Measurements from ENCODE around the gene DUSP19. TPM values are rescaled to one million over a fixed set of nuclear protein-coding genes. Genes with fewer than 3 reads are reported as not detected.

Gene DUSP19
- total and polyA plus RNA-seq, 9 donors = 1.6 to 2.7 (median 1.9) TPM

- Histone ChIP-seq H3K27me3 (ENCODE audit: control insufficient read depth, insufficient read depth, low read length) (no peaks in the 10 kb centered on the region), H3K4me3 (ENCODE audit: low read length) (no peak overlapping the region), H3K36me3 (ENCODE audit: control insufficient read depth, insufficient read depth, low read length) (no peaks in the 10 kb centered on the region), H3K27ac (ENCODE audit: low read length) (no peak overlapping the region), H3K4me1 (ENCODE audit: control insufficient read depth, insufficient read depth, low read length) (no peaks in the 10 kb centered on the region), H3K9me3 (replicated peaks; ENCODE audit: control insufficient read depth, low read depth, low read length) (no peaks in the 10 kb centered on the region)
- no CpG with 5 or more reads among the region's 2 CpGs for WGBS (ENCODE audit: insufficient coverage)
- peak; percentile 35 for DNase-seq
These were observed 15.5 kb upstream of the DUSP19 start for GRCh38 chr2:183063083-183063482.

- H3K9me3 ChIP-seq (replicated peaks; ENCODE audit: control insufficient read depth, low read depth, low read length) = peaks cover 6% of the 10 kb centered on the region
- peak; percentile 32 for DNase-seq
- H3K27ac ChIP-seq (ENCODE audit: low read length) = no peak overlapping the region
- no peaks in the 10 kb centered on the region for H3K36me3 ChIP-seq (ENCODE audit: control insufficient read depth, insufficient read depth, low read length)
- H3K4me3 ChIP-seq (ENCODE audit: low read length) = no peak overlapping the region
- WGBS (ENCODE audit: insufficient coverage) = 71% methylated on average over 3 of the region's 3 CpGs
- no peaks in the 10 kb centered on the region for H3K27me3 ChIP-seq (ENCODE audit: control insufficient read depth, insufficient read depth, low read length)
- no peaks in the 10 kb centered on the region for H3K4me1 ChIP-seq (ENCODE audit: control insufficient read depth, insufficient read depth, low read length)
These were observed 10.0 kb upstream of the DUSP19 start for GRCh38 chr2:183068561-183068960.

GRCh38 chr2:183069174-183069573, 9.4 kb upstream of the DUSP19 start:
- no peak overlapping the region for H3K27ac ChIP-seq (ENCODE audit: low read length)
- no peaks in the 10 kb centered on the region for H3K27me3 ChIP-seq (ENCODE audit: control insufficient read depth, insufficient read depth, low read length)
- H3K4me3 ChIP-seq (ENCODE audit: low read length) = no peak overlapping the region
- H3K4me1 ChIP-seq (ENCODE audit: control insufficient read depth, insufficient read depth, low read length) = no peaks in the 10 kb centered on the region
- DNase-seq = no peak
- 92% methylated on average over 2 of the region's 2 CpGs for WGBS (ENCODE audit: insufficient coverage)
- H3K36me3 ChIP-seq (ENCODE audit: control insufficient read depth, insufficient read depth, low read length) = no peaks in the 10 kb centered on the region
- H3K9me3 ChIP-seq (replicated peaks; ENCODE audit: control insufficient read depth, low read depth, low read length) = peaks cover 6% of the 10 kb centered on the region

- Histone ChIP-seq H3K4me1 (ENCODE audit: control insufficient read depth, insufficient read depth, low read length) (no peaks in the 10 kb centered on the region), H3K9me3 (replicated peaks; ENCODE audit: control insufficient read depth, low read depth, low read length) (peaks cover 6% of the 10 kb centered on the region), H3K4me3 (ENCODE audit: low read length) (no peak overlapping the region), H3K36me3 (ENCODE audit: control insufficient read depth, insufficient read depth, low read length) (no peaks in the 10 kb centered on the region), H3K27me3 (ENCODE audit: control insufficient read depth, insufficient read depth, low read length) (peaks cover 4% of the 10 kb centered on the region), H3K27ac (ENCODE audit: low read length) (no peak overlapping the region)
- WGBS (ENCODE audit: insufficient coverage) = 62% methylated on average over 31 of the region's 34 CpGs
- DNase-seq = peak; percentile 16
These were observed 7.4 kb upstream of the DUSP19 start for GRCh38 chr2:183070942-183071844.

- WGBS (ENCODE audit: insufficient coverage) = 94% methylated on average over 5 of the region's 7 CpGs
- H3K36me3 ChIP-seq (ENCODE audit: control insufficient read depth, insufficient read depth, low read length) = no peaks in the 10 kb centered on the region
These were observed 6.4 kb upstream of the DUSP19 start for GRCh38 chr2:183072177-183072576.

GRCh38 chr2:183078163-183078463, 434 bp upstream of the DUSP19 start:
- no peaks in the 10 kb centered on the region for H3K4me1 ChIP-seq (ENCODE audit: control insufficient read depth, insufficient read depth, low read length)
- peak overlapping the region; percentile 95 for H3K27ac ChIP-seq (ENCODE audit: low read length)
- H3K36me3 ChIP-seq (ENCODE audit: control insufficient read depth, insufficient read depth, low read length) = no peaks in the 10 kb centered on the region
- no peaks in the 10 kb centered on the region for H3K9me3 ChIP-seq (replicated peaks; ENCODE audit: control insufficient read depth, low read depth, low read length)
- peak overlapping the region; percentile 79 for H3K4me3 ChIP-seq (ENCODE audit: low read length)
- 0% methylated on average over 4 of the region's 8 CpGs for WGBS (ENCODE audit: insufficient coverage)
- peaks cover 4% of the 10 kb centered on the region for H3K27me3 ChIP-seq (ENCODE audit: control insufficient read depth, insufficient read depth, low read length)
- no peak for DNase-seq

More at GRCh38 chr2:183072177-183072576, 6.4 kb upstream of the DUSP19 start:
- H3K4me1 ChIP-seq (ENCODE audit: control insufficient read depth, insufficient read depth, low read length) = no peaks in the 10 kb centered on the region
- H3K27ac ChIP-seq (ENCODE audit: low read length) = no peak overlapping the region
- no peak for DNase-seq
- peaks cover 4% of the 10 kb centered on the region for H3K27me3 ChIP-seq (ENCODE audit: control insufficient read depth, insufficient read depth, low read length)
- H3K4me3 ChIP-seq (ENCODE audit: low read length) = no peak overlapping the region
- peaks cover 6% of the 10 kb centered on the region for H3K9me3 ChIP-seq (replicated peaks; ENCODE audit: control insufficient read depth, low read depth, low read length)

GRCh38 chr2:183079139-183079775, 710 bp downstream of the DUSP19 start:
- no peaks in the 10 kb centered on the region for H3K9me3 ChIP-seq (replicated peaks; ENCODE audit: control insufficient read depth, low read depth, low read length)
- peak; percentile 54 for DNase-seq
- H3K4me1 ChIP-seq (ENCODE audit: control insufficient read depth, insufficient read depth, low read length) = no peaks in the 10 kb centered on the region
- no peaks in the 10 kb centered on the region for H3K36me3 ChIP-seq (ENCODE audit: control insufficient read depth, insufficient read depth, low read length)
- WGBS (ENCODE audit: insufficient coverage) = 24% methylated on average over 3 of the region's 13 CpGs
- peak overlapping the region; percentile 95 for H3K27ac ChIP-seq (ENCODE audit: low read length)
- peak overlapping the region; percentile 79 for H3K4me3 ChIP-seq (ENCODE audit: low read length)
- H3K27me3 ChIP-seq (ENCODE audit: control insufficient read depth, insufficient read depth, low read length) = peaks cover 4% of the 10 kb centered on the region

GRCh38 chr2:183081911-183082310, 3.4 kb downstream of the DUSP19 start:
- Histone ChIP-seq H3K36me3 (ENCODE audit: control insufficient read depth, insufficient read depth, low read length) (no peaks in the 10 kb centered on the region), H3K27me3 (ENCODE audit: control insufficient read depth, insufficient read depth, low read length) (no peaks in the 10 kb centered on the region), H3K4me3 (ENCODE audit: low read length) (no peak overlapping the region), H3K4me1 (ENCODE audit: control insufficient read depth, insufficient read depth, low read length) (no peaks in the 10 kb centered on the region), H3K27ac (ENCODE audit: low read length) (no peak overlapping the region), H3K9me3 (replicated peaks; ENCODE audit: control insufficient read depth, low read depth, low read length) (no peaks in the 10 kb centered on the region)
- DNase-seq = no peak
- 60% methylated on average over 1 of the region's 1 CpG for WGBS (ENCODE audit: insufficient coverage)

- no peaks in the 10 kb centered on the region for H3K4me1 ChIP-seq (ENCODE audit: control insufficient read depth, insufficient read depth, low read length)
- WGBS (ENCODE audit: insufficient coverage) = no CpG with 5 or more reads among the region's 3 CpGs
- no peak overlapping the region for H3K27ac ChIP-seq (ENCODE audit: low read length)
- no peak overlapping the region for H3K4me3 ChIP-seq (ENCODE audit: low read length)
- H3K36me3 ChIP-seq (ENCODE audit: control insufficient read depth, insufficient read depth, low read length) = no peaks in the 10 kb centered on the region
- DNase-seq = no peak
- no peaks in the 10 kb centered on the region for H3K9me3 ChIP-seq (replicated peaks; ENCODE audit: control insufficient read depth, low read depth, low read length)
- H3K27me3 ChIP-seq (ENCODE audit: control insufficient read depth, insufficient read depth, low read length) = no peaks in the 10 kb centered on the region
These were observed 9.5 kb downstream of the DUSP19 start for GRCh38 chr2:183088061-183088460.

GRCh38 chr2:183089192-183089851, 10.8 kb downstream of the DUSP19 start:
- no peaks in the 10 kb centered on the region for H3K9me3 ChIP-seq (replicated peaks; ENCODE audit: control insufficient read depth, low read depth, low read length)
- H3K4me3 ChIP-seq (ENCODE audit: low read length) = no peak overlapping the region
- 60% methylated on average over 1 of the region's 6 CpGs for WGBS (ENCODE audit: insufficient coverage)
- no peak for DNase-seq
- H3K27me3 ChIP-seq (ENCODE audit: control insufficient read depth, insufficient read depth, low read length) = no peaks in the 10 kb centered on the region
- no peaks in the 10 kb centered on the region for H3K4me1 ChIP-seq (ENCODE audit: control insufficient read depth, insufficient read depth, low read length)
- H3K36me3 ChIP-seq (ENCODE audit: control insufficient read depth, insufficient read depth, low read length) = no peaks in the 10 kb centered on the region
- H3K27ac ChIP-seq (ENCODE audit: low read length) = no peak overlapping the region

Data from muscle of leg (tissue), 11 donors.